IPS-NIHi11 (cell line): ENCODE results near the gene C16orf89.
"Not testable (repeated sequence)": the region's sequence is repeated elsewhere in the genome, so short reads cannot be mapped to it uniquely, and the experiment has no call there.

Experiments
- DNase-seq: peaks from one replicate; pipeline ENCODE4 v3.0.0; 2012; ENCODE audit warnings: mixed read lengths, low spot score

C16orf89 gene, protein sequence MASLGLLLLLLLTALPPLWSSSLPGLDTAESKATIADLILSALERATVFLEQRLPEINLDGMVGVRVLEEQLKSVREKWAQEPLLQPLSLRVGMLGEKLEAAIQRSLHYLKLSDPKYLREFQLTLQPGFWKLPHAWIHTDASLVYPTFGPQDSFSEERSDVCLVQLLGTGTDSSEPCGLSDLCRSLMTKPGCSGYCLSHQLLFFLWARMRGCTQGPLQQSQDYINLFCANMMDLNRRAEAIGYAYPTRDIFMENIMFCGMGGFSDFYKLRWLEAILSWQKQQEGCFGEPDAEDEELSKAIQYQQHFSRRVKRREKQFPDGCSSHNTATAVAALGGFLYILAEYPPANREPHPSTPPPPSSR

DNA sequence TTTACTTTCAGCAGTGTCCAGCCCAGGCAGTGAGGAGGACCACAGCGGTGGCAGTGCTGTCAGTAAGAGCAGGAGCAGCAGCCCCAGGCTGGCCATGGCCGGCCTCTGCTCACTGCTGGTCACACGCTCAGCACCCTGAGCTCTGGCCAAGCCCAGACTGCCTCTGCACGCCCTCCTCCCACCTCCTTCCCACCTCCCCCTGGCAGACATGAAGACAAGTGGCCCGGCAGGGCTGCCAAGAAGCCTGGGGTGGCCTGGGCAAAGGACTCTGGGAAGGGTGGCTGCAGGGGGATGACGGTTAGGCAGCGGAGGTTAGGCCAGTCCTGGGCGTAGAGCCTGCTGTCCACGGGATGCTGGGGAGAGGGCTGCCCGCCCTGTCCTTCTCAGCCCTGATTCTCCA is at the start of gene C16orf89:
Gene C16orf89 (minus strand): TSS at position 144 of the 400 bp plus-strand sequence. CDS start 48 bp downstream, at position 96.
- no peak for DNase-seq

DNA sequence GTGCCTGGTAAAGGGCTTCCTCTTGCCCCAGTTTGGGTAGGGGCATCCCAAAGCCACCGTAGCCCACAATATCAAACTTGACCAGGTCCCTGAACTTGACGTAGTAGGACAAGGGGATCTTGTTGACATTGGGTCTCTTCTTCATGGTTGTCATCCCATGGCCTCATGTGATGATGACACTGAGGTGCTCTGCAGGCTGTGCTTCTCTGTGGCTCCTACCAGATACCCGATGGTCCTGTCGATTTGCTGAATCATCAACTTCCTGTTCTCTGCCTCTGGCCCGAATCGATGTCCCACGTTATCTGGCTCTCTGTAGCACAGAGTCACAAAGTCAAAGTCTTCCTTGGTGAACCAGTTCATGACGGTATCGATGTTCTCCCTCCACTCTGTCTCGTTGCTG is 45.2 kb upstream of the C16orf89 start:
- not testable (repeated sequence) for DNase-seq

DNA sequence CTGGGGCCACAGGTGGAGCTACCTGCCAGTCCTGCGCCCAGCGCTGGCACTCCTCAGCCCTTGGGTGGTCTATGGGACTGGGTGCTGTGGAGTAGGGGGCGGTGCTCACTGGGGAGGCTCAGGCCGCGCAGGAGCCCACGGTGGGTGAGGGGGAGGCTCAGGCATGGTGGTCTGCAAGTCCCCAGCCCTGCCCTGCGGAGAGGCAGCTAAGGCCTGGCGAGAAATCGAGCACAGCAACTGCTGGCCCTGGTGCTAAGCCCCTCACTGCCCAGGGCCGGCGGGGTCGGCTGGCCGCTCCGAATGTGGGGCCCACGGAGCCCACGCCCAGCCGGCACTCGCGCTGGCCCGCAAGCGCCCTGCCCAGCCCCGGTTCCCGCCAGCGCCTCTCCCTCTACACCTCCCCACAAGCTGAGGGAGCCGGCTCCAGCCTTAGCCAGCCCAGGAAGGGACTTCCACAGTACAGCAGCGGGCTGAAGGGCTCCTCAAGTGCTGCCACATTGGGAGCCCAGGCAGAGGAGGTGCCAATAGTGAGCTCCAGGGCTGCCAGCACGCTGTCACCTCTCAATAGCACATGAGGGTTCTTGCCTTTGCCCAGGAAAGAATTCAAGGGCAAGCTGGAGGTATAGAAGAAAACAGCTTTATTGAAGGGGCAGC is 42.9 kb upstream of the C16orf89 start:
- no peak for DNase-seq

DNA sequence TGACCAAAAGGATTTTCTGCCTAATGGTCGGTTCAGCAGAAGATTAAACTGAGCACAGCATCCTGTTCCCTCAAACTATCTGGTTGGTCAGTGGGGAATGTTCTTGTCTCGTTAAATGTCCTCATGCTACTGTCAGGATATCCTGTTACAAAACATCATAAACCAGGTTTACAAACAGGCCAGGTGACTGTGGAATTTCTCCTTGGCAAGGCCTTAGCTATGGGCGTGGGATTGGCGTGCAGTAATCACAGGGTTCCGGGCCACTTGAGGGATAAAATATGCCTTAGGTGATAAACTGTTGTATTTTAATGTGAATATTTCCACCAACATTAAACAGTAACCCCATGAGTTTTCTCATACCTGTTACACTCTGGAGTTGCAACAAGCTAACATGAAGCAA is 39.3 kb upstream of the C16orf89 start:
- DNase-seq: not testable (repeated sequence)

DNA sequence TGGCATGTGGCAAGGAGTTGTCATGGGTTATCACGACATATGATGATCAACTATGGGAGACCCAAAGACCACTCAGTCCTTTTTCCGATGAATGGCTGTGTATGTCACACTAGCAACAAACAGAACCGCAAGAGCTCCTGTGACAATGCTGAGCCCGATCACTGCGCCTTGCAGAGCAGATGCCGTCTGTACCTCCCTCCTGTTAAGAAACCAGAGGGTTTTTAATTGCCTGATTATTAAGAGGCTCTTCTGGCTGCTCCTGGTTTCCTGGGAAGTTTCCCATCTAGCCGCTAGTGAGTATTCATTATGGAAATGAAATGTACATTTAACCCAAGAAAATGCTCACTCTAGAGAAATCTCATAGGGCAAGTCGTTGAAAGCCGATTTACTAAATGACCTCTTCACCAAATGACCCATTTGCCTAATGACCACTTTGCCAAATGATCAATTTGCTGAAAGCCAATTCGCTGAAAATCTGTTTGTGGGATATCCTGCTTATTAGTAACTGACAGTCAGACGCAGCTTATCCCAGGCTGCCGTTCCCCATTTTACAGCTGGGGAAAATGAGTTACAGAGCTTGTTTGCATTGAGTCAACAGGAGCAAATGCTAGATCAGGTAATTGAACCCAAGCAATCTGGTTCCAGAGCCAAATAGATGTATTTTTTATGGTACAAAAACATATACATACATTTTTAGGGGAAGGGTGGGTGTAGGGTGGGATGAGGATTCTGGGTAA is 37.7 kb upstream of the C16orf89 start:
- DNase-seq: not testable (repeated sequence)

DNA sequence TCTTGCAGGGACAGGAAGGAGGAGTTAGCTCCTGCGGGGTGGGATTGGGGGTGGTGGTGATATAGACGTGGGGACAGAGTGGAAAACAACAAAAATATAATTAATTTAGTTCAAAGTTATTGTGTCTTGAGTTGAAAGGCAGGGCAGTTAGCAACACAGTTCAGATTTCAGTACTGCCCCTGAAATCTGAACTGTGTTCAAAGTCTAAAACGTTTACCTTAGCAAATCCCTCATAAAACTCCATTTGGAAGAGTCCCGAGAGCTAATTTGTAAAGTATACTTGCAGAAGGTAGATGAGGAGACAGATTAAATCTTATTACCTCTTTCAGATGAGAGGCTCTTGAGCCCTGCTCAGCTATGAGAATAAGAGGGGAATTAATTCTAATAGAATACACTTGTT is 33.4 kb upstream of the C16orf89 start:
- not testable (repeated sequence) for DNase-seq

DNA sequence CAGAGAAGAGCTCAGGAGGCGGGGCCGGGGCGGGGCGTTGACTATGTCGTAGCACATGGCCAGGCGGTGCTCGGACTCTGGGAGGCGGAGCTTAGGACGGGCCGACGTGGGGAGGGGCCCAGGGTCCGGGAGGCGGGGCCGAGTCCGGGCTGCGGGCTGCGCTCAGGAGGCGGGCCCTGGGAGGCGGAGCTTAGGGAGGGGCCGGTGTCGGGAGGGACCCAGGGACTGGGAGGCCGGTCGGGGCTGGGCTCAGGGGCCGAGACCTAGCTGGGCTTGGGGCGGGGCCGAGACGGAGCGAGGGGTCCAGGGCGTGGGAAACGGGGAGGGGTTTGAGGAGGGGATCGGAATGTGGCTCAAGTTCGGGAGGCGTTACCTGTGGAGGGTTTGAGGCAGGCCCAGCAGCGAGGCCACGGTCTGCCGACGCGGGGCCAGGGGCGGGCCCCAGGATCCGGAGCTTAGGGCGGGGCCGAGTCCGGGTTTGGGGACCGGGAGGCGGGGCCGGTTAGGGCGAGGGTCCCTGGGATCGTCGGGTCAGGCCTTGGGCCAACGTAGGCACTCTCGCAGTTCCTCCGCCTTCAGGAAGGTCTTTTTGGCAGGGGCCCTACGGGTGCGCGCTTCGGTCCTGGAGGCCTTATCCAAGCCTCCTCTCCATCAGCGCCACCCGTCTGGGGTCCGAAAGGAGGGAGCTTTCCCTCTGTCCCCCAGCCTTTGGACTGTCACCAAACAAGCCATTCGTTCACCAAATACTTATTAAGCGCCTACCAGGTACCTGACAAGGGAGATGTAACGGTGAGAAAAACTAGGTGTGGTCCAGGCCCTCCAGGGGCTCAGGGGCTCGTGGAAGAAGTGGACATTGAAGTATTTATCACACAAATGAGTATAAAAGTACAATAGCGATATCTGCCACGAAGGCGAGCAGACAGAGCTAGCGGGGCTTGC is 32.7 kb upstream of the C16orf89 start:
- DNase-seq: peak; percentile 74

DNA sequence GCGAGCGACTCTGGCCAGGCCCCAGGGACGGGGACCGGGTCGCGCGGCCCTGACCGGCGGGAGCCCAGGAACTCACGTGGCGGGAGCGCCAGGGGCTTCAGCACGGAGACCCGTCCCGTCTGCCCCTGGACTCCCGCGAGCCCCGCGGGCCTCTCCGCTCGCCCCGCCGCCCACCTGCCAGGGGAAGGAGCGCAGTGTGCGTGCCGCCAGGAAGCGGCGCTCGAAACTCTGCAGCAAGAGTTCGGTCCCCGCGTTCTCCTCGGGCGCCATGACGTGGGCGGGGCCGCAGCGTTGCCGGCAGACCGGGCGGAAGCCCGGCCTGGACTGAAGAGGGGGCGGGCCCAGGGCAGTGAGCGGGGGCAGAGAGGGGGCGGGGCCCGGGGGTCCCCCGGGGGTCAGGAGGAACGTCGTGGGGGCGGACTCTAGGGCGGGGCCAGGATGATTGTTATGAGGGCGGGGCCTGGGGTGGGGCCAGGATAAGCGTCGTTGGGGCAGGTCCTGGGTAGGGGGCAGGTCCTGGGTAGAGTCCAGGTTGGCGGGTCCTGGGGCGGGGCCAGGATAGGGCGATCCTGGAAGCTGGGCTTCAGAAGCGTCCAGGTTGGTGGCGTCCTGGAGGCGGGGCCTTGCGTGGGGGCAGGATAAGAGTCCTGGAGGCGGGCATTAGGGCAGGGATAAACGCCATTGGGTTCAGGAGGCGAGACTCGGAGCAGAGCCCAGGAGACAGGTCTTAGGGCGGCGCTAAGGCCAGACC is 31.9 kb upstream of the C16orf89 start, which contains the start of gene EEF2KMT:
Gene EEF2KMT (minus strand): TSS at position 326 of the 751 bp plus-strand sequence. CDS start 56 bp downstream, at position 270.
- DNase-seq: peak; percentile 91

DNA sequence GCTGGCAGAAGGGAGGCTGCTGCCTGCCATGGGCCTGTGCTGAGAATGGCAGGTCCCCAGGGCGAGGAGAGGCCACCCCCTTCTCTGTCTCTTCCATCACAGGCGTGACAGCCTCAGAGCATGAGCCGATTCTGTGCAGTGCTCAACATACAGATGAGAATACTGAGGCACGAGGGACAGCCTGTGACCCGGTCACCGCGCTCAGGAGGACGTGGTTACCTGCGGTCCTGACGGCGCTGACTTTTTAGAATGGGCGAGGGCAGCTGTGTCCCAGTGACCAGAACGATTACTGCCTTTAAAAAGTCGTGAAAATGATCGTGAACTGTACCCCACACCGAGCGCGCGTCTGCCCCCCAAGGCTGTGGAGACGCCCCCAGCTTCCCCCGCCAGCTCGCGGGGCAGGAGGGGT is 31.3 kb upstream of the C16orf89 start:
- DNase-seq: peak; percentile 12

DNA sequence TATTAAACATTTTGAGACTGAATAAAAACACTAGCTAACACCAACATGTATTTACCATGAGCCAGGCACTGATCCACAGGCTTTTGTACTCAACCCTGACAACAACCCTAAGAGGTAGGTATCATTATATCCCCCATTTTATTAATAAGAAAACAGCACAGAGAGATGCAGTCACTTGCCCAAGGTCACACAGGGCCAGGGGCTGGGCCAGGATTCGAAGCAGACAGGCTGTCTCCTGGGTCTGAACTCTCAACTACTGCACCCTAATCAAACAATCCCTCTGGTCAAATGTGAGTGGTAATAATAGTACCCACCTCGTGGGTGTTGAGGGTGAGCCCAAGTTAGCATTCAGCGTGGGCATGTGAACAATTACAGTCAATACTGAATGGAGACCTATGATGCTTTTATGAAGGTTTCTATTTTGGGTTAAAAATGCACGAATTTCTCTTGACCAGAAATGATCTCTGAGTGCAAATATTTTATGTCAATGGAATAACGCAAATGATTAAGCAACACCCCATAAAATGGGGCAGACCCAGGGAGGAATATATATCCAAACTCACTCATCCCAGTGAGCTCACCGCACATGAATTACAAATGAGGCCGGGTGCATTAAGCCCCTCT is 30.8 kb upstream of the C16orf89 start:
- not testable (repeated sequence) for DNase-seq

DNA sequence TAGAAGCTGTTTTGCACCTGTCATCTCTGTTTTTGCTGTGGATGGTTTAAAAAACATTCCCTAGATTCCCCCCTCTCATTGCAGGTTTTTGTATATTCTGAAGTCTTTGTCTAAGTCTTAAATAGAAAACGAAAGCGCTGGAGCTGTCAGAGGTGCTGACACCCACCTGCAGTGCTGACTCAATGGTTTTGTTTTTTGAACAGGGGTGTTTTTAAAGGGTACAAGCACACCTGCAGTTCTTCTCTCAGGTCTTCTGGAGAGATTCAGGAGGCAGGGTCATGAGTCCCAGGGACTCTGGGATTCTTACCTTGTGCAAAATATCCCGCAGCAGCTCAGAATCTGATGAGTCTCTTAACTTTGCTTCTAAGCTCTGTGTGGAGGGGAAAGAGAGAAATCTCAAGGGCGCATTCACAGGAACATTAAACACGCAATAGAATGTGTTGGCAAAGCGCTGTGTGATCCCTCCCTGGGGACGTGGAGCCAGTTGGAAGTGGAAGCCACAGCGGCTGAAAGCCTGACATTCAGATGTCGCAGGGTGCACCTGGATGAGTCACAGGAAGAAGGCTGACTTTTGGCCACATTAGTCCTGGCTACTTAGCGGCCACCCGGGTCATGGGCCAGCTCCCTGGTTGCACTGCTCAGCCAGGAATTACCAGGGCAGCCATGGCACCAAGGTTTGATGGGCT is 29.5 kb upstream of the C16orf89 start:
- not testable (repeated sequence) for DNase-seq

DNA sequence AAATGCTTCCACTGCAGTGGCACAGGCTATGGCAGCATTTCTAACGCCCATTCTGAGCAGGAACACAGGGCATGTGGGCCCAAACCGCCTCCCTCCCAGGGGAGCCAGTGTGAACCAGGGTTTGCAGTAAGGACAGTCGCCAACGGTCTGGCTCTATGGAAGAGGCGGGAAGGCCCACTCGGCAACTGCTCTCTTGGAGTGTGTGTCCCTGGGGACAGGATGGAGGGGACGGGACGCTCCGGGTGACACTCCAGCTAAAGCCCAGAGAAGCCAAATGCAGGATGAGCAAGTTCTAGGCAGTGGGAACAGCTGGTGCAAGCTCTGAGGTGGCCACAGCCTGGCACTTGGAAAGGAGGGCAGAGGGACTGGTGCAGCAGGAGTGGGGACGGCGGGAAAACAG is 28.0 kb upstream of the C16orf89 start:
- DNase-seq: not testable (repeated sequence)

DNA sequence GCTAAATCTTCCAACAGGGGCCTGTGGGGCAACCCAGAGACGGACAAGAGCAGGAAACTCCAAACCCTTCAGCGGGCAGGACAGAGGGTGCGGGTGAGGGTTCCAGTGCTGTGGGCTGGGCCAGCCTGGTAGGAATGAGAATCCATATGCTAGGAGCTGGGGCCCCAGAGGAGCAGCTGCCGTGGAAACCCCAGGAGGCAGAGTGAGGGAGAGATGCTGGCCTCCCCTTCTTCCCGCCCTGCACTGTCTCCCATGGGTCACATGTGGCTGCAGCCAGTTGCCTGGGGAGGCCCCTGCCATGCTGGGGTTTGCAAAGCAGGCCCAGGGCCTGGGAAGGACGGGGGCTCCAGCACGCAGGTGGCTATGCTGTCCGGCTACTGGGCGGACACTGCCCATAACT is 27.3 kb upstream of the C16orf89 start:
- DNase-seq: not testable (repeated sequence)

DNA sequence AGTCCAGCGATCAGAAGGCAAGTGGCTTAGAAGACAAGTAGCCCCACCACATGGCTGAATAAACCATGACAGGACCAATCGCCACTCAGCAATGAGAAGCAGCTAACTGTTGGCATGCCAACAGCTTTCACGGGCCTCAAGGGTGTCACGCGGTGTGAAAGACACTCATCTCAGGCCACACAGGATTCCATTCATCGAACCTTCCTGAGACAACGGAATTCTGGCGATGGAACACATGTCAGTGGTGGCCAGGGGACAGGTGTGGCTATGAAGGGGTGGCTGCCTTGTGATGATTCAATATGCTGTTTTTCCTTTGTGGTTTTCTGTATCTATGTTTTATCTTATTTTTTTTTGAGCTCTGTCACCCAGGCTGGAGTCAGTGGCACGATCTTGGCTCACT is 24.8 kb upstream of the C16orf89 start:
- DNase-seq: not testable (repeated sequence)

DNA sequence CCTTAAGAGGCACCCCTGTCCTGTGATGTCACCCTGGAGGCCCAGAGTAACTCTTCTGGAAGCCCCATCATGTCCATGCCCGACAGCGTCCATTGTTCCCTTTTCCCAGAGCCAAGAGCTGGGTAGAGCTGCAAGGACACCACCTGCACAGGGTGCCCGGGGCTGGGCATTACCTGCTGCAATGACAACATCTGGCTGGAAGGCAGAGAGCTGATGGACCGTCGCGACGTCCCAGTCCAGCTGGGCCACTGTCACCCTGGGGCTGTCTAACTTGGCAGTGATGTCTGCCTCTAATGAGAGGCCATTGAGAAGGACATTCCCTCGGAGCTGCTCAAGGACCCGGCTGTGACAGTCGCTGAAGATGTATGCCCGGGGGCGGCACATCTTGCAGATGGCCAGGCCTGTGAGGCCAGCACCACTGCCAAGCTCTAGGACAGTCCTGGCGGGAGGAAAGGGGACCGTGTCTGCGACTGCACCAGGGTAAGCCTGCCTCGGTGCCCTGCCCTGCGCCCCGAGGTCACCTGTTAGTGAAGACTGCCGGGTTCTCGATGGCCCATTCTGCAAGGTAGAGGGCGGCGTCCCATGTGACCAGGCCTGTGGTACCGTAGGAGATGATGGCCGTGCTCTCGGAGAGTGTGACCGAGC is 24.3 kb upstream of the C16orf89 start:
- not testable (repeated sequence) for DNase-seq

DNA sequence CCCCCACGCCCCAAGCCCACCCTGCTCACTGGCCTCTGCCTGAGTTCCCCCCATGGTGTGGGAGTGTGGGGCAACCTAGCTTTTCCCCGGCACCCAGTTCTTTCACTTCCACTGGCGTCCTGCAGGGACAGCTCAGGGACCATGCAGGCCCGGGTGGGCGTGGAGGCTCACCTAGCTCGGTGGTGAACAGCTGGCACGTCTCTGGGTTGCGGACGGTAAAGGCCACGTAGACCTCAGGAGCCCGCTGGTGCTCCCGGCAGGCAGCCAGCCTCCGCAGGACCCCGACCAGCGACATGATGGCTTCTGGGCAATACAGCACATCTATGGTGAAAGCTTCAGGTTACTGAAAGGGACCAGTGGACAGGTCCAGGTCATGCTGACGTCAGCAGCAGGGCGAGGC is 23.2 kb upstream of the C16orf89 start:
- not testable (repeated sequence) for DNase-seq

DNA sequence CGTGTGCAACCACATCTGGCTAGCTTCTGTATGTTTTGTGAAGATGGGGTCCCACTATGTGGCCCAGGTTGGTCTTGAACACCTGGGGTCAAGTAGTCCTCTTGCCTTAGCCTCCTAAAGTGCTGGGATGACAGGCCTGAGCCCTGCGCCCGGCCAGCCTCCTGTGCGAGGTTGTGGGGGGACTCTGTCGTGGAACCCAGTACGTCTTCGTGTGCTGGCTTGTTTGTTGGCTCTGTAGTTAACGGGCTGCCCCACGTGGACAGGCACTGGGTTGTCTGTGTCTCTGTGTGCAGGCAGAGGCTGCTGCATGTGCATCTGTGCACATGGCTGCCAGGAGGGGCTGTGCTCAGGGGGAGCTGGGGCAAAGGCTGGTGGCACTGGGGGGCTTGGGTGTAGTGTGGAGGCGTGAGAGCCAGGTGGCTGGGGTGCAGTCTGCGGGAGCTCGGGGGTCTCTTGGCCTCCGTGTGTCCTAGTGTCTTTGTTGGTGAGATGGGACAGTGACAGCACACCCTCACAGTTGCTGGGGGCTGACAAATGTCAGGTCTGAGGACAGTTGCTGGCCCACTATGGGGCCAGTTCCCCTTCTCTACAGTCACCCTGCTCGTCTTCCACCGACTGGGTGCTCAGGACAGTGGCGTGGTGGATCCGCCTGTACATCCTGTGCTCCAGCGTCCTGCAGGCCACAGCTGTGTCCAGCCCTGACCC is 22.5 kb upstream of the C16orf89 start:
- DNase-seq: not testable (repeated sequence)

DNA sequence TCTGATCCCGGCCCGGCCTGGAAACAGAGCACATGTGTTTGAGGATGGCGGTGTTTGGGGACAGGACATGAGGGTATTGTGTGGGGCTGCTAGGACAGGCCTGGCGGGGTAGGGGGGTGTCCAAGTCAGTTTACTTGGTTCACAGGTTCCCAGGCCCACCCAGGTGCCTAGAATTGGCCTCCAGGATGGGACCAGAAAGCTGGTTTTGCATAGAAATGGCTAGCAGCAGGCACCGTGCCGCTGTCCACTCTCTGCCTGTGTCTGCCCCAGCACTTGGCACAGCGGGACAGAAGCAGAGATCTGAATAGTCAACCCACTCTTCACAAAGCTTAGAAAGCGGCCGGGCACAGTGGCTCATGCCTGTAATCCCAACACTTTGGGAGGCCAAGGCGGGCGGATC is 20.0 kb upstream of the C16orf89 start:
- DNase-seq: not testable (repeated sequence)
